PC-9 (cell line): ENCODE results near the gene CDK11B. TPM values are rescaled to one million over a fixed set of nuclear protein-coding genes. Genes with fewer than 3 reads are reported as not detected.

Experiments
- BruUV-seq: library from RNA; stranded (reverse); fragments of 400-500 nt; replicated peaks from 2 replicates; lab custom pipeline; 2021; lab: Mats Ljungman, UMichigan
- CTCF ChIA-PET: fragments of 300-600 bp; sonication (Branson Sonifier 250); formaldehyde crosslinking; loops from one replicate; lab custom pipeline; 2022; ENCODE audit warnings: antibody characterized with exemption; lab: Charles Lee
- POLR2A ChIA-PET: fragments of 300-600 bp; sonication (Branson Sonifier 250); formaldehyde crosslinking; loops from one replicate; lab custom pipeline; 2022; ENCODE audit warnings: antibody characterized with exemption; ENCODE audit not compliant: unreplicated experiment; lab: Charles Lee
- DNase-seq, 2 experiments: peaks; one replicate each; pipeline versions ENCODE4 v3.0.0 to v3.0.0-alpha.2; 2015 to 2022; ENCODE audit warnings: mixed read lengths in 1 of 2
- H2AFZ ChIP-seq: fragments of 200-600 bp; sonication (generic); 2 replicates; pipeline ENCODE4 v1.8.1; 2017; ENCODE audit warnings: antibody characterized with exemption
- H3F3A ChIP-seq: fragments of 200-600 bp; sonication (generic); 2 replicates; pipeline ENCODE4 v1.8.1; 2017; ENCODE audit warnings: antibody characterized with exemption, mild to moderate bottlenecking, low read depth; ENCODE audit not compliant: insufficient read depth
- H3K27ac ChIP-seq: fragments of 200-600 bp; sonication (generic); 2 replicates; pipeline ENCODE4 v1.6.1; 2016; ENCODE audit warnings: mixed run types
- H3K27me3 ChIP-seq: fragments of 200-600 bp; sonication (generic); 2 replicates; pipeline ENCODE4 v1.6.1; 2016; ENCODE audit warnings: low read depth, mixed run types; ENCODE audit not compliant: insufficient read depth
- H3K36me3 ChIP-seq: fragments of 200-600 bp; sonication (generic); 2 replicates; pipeline ENCODE4 v1.6.1; 2016; ENCODE audit warnings: low read depth, mixed run types
- H3K4me1 ChIP-seq: fragments of 200-600 bp; sonication (generic); replicated peaks from 2 replicates; pipeline ENCODE4 v1.6.1; 2016; ENCODE audit warnings: mixed run types; ENCODE audit not compliant: insufficient read depth
- H3K4me2 ChIP-seq: fragments of 200-600 bp; sonication (generic); 2 replicates; pipeline ENCODE4 v1.6.1; 2017; ENCODE audit warnings: mixed run types
- H3K4me3 ChIP-seq: fragments of 200-600 bp; sonication (generic); 2 replicates; pipeline ENCODE4 v1.6.1; 2016; ENCODE audit warnings: mixed run types
- H3K79me2 ChIP-seq: fragments of 200-600 bp; sonication (generic); 2 replicates; pipeline ENCODE4 v1.6.1; 2017; ENCODE audit warnings: low read depth, mixed run types
- H3K9me2 ChIP-seq: fragments of 200-600 bp; sonication (generic); 2 replicates; pipeline ENCODE4 v1.8.1; 2017; ENCODE audit warnings: mild to moderate bottlenecking; ENCODE audit not compliant: insufficient read depth
- H3K9me3 ChIP-seq: fragments of 200-600 bp; sonication (generic); 2 replicates; pipeline ENCODE4 v1.8.1; 2016; ENCODE audit warnings: low read depth; ENCODE audit not compliant: insufficient read depth
- H4K20me1 ChIP-seq: fragments of 200-600 bp; sonication (generic); 2 replicates; pipeline ENCODE4 v1.8.1; 2017; ENCODE audit not compliant: insufficient read depth
- EZH2 ChIP-seq: fragments of 200-600 bp; sonication (generic); IDR thresholded peaks from 2 replicates; pipeline ENCODE4 v1.8.0; 2017; ENCODE audit warnings: antibody characterized with exemption, low read depth
- intact Hi-C: fragments of 100-400 bp; cut with micrococcal nuclease; formaldehyde crosslinking; loops from one replicate; pipeline ENCODE4 v1.10.0; 2022; ENCODE audit not compliant: unreplicated experiment
- total RNA-seq: library from RNA; stranded (reverse); gene quantifications from 2 replicates; pipeline ENCODE4 v1.2.3, GENCODE V29; 2021
- TF ChIP-seq, protein P1 (sequence below): fragments of 200-600 bp; sonication (generic); conservative IDR thresholded peaks from 2 replicates; pipeline ENCODE4 v1.6.1; 2017; ENCODE audit warnings: mixed run types, antibody characterized with exemption, mild to moderate bottlenecking, moderate library complexity

CDK11B gene
- total RNA-seq, 1 experiment from 2014 or later: 21.2 TPM

DNA sequence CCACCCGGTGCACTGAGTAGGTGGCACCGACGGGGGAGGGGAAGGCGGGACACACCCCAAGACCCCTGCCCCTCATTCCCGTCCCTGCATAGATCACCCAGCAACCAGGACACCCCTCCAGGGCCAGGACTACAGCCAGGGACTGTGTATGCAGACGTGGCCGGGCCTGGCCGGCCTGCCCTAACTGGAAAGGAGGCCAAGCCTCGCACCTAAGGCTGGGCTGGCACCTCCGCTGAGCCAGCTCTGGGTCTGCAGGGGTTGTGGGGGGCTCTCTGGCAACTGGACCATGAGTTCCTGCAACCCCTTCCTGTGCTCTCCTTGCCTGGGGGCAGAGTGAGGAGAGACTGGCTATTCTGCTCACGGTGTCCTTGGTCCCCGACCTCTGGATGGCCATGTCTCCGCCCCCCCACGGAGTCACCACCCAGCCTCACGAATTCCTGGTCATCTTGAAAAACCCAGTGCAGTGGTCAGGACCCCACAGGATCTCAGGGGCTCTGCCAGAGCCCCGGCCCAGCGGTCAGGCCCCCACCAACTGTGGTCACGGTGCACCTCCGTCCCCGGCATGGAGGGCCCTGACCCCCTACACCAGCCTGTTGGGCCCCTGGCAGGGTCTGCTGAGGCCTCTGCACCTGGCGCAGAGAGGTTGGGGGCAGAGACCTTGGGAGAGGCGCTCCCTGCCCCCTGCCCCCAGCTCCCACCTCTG lies 57.8 kb downstream of the CDK11B start:
- no peaks in the 10 kb centered on the region for H3K4me1 ChIP-seq
- BruUV-seq: no TSS peak
- H3K4me3 ChIP-seq: no peak overlapping the region
- no peaks in the 10 kb centered on the region for H3K9me2 ChIP-seq
- H3K9me3 ChIP-seq: no peaks in the 10 kb centered on the region
- intact Hi-C loops: no loop called here
- DNase-seq: no peak
- CTCF ChIA-PET: no interaction called here
- H4K20me1 ChIP-seq: no peaks in the 10 kb centered on the region
- POLR2A ChIA-PET: no interaction called here
- no peak overlapping the region for H3K27ac ChIP-seq
- TF ChIP-seq EZH2: no peak
- TF ChIP-seq, protein P1, sequence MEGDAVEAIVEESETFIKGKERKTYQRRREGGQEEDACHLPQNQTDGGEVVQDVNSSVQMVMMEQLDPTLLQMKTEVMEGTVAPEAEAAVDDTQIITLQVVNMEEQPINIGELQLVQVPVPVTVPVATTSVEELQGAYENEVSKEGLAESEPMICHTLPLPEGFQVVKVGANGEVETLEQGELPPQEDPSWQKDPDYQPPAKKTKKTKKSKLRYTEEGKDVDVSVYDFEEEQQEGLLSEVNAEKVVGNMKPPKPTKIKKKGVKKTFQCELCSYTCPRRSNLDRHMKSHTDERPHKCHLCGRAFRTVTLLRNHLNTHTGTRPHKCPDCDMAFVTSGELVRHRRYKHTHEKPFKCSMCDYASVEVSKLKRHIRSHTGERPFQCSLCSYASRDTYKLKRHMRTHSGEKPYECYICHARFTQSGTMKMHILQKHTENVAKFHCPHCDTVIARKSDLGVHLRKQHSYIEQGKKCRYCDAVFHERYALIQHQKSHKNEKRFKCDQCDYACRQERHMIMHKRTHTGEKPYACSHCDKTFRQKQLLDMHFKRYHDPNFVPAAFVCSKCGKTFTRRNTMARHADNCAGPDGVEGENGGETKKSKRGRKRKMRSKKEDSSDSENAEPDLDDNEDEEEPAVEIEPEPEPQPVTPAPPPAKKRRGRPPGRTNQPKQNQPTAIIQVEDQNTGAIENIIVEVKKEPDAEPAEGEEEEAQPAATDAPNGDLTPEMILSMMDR: no peak
- no peak overlapping the region for H2AFZ ChIP-seq
- no peak overlapping the region for H3K4me2 ChIP-seq
- peaks cover 10% of the 10 kb centered on the region; the same call in 1 of the 2 replicates for H3K27me3 ChIP-seq
- H3K36me3 ChIP-seq: no peaks in the 10 kb centered on the region
- peaks cover 16% of the 10 kb centered on the region; the same call in 1 of the 2 replicates for H3F3A ChIP-seq
- H3K79me2 ChIP-seq: no peaks in the 10 kb centered on the region

DNA sequence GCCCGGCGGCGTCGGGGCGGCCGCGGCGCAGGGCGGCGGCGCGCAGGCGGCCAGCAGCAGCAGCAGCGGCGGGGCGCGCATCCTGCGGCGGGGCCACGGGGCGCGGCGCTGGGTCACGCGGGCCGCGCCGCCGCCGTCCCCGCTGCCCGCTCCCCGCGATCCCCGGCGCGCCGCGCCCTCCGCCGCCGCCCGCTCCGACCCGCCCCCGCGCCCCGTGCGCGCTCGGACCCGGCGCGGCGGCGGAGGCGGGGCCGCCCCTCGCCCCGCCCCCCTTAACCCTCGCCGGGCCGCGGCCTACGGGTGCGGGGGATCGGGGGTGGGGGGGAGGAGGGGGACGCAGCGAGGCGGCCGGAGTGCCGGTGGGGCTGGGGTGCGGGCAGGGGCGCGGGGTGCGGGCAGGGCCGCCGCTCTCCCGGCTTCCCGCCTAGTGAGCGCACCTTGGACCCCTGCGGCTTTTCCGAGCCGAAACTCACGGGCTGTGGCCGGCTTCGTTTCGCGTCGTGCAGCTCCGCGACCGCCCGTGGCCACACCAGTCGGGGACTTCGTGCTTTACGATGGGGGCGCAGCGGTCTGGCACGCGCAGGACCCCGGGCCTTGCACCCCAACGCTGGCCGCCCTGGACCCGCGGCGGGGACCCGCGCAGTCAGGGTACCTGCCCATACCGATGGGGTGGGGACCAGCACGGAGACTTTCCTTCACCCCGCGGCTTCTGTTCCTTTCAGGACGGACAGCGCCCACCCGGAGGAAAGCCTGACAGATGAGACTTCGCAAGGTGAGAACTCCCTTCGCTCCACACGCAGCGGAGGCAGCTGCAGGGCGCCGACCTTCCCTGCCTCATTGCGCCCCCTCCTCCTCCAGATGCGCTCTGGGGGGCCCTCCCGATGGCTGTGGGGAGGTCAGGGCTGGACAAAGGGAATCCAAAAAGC lies 58.6 kb downstream of the CDK11B start, which contains the start of gene FNDC10:
Gene FNDC10 (minus strand): TSS at position 201 of the 926 bp plus-strand sequence. CDS start 120 bp downstream, at position 81.
- Histone ChIP-seq H4K20me1 (no peaks in the 10 kb centered on the region), H3K9me3 (no peaks in the 10 kb centered on the region), H3K27me3 (peaks cover 18% of the 10 kb centered on the region; the same call in 1 of the 2 replicates), H3K79me2 (no peaks in the 10 kb centered on the region), H3K4me1 (no peaks in the 10 kb centered on the region), H3F3A (peaks cover 16% of the 10 kb centered on the region; the same call in 1 of the 2 replicates), H3K4me2 (no peak within 1 kb of the TSS), H2AFZ (no peak within 1 kb of the TSS), H3K4me3 (no peak within 1 kb of the TSS), H3K36me3 (no peaks in the 10 kb centered on the region), H3K9me2 (no peaks in the 10 kb centered on the region), H3K27ac (no peak within 1 kb of the TSS)
- intact Hi-C loops: no loop called here
- DNase-seq: no peak
- ChIA-PET POLR2A (no interaction called here), CTCF (no interaction called here)
- TF ChIP-seq, protein P1: no peak
- no peak for TF ChIP-seq EZH2
- no TSS peak for BruUV-seq
